Occipital lobe (tissue), 2 donors: ENCODE data around the gene CORO1A. TPM values are rescaled to one million over a fixed set of nuclear protein-coding genes. Genes with fewer than 3 reads are reported as not detected.
"Not testable (repeated sequence)": the region's sequence is repeated elsewhere in the genome, so short reads cannot be mapped to it uniquely, and the experiment has no call there.

Experiments
- DNase-seq: peaks from one replicate; lab custom pipeline; 2025; lab: John Stamatoyannopoulos, UW
- total RNA-seq: library from RNA; depleted of rRNA; stranded (reverse); fragments of >200 nt; gene quantifications from one replicate; pipeline ENCODE4 v1.2.3, GENCODE V29; 2014

Gene CORO1A
- 15.9 TPM for total RNA-seq

GRCh38 chr16:30183233-30184095 lies at the start of gene CORO1A:
TSS of gene CORO1A (plus strand) at chr16:30183602. CDS start at chr16:30185210, 1,608 bp downstream.
- peak; percentile 77 for DNase-seq

GRCh38 chr16:30136971-30137605 lies 46.3 kb upstream of the CORO1A start:
- no peak for DNase-seq

- no peak for DNase-seq
These were observed 45.5 kb upstream of the CORO1A start for GRCh38 chr16:30137897-30138296.

- no peak for DNase-seq
These were observed 43.6 kb upstream of the CORO1A start for GRCh38 chr16:30139583-30140481.

GRCh38 chr16:30141750-30142149 lies 41.7 kb upstream of the CORO1A start:
- DNase-seq = no peak

- no peak for DNase-seq
These were observed 40.6 kb upstream of the CORO1A start for GRCh38 chr16:30142672-30143346.

GRCh38 chr16:30143347-30143702 lies 40.1 kb upstream of the CORO1A start:
- no peak for DNase-seq

- DNase-seq = no peak
These were observed 39.4 kb upstream of the CORO1A start for GRCh38 chr16:30144017-30144416.

GRCh38 chr16:30144917-30145316 lies 38.5 kb upstream of the CORO1A start:
- DNase-seq = no peak

GRCh38 chr16:30145657-30146056 lies 37.7 kb upstream of the CORO1A start:
- DNase-seq = no peak

- no peak for DNase-seq
These were observed 35.4 kb upstream of the CORO1A start for GRCh38 chr16:30147843-30148510.

- no peak for DNase-seq
These were observed 34.0 kb upstream of the CORO1A start for GRCh38 chr16:30149250-30149930.

- DNase-seq = no peak
These were observed 32.3 kb upstream of the CORO1A start for GRCh38 chr16:30151091-30151490.

GRCh38 chr16:30152517-30152916 lies 30.9 kb upstream of the CORO1A start:
- DNase-seq = no peak

GRCh38 chr16:30155188-30155587 lies 28.2 kb upstream of the CORO1A start:
- DNase-seq = no peak

- DNase-seq = no peak
These were observed 26.2 kb upstream of the CORO1A start for GRCh38 chr16:30157214-30157613.

GRCh38 chr16:30163538-30163937 lies 19.9 kb upstream of the CORO1A start:
- DNase-seq = no peak

- DNase-seq = no peak
These were observed 17.1 kb upstream of the CORO1A start for GRCh38 chr16:30166202-30166902.

- DNase-seq = not testable (repeated sequence)
These were observed 14.7 kb upstream of the CORO1A start for GRCh38 chr16:30168746-30169145.

GRCh38 chr16:30169416-30169815 lies 14.0 kb upstream of the CORO1A start:
- not testable (repeated sequence) for DNase-seq
